T-cell (primary cell): Measurements from ENCODE around the gene UACA. TPM values are rescaled to one million over a fixed set of nuclear protein-coding genes. Genes with fewer than 3 reads are reported as not detected.
"Not testable (repeated sequence)": the region's sequence is repeated elsewhere in the genome, so short reads cannot be mapped to it uniquely, and the experiment has no call there.

Experiments
- ATAC-seq, 4 experiments: fragments of 200-7000 bp in 3 of 4; fragments of 150-1000 bp in 1 of 4; cut with Tn5 transposase; replicated peaks in 1 of 4; 1 replicate in 3 of 4; 2 replicates in 1 of 4; pipeline ENCODE4 v1.10.0; 2021; ENCODE audit warnings: moderate library complexity in 3 of 4, mild to moderate bottlenecking in 2 of 4, moderate number of reproducible peaks in 1 of 4
- CTCF ChIA-PET, 2 donors: fragments of 300-600 bp; sonication (Branson Sonifier 250); formaldehyde crosslinking; loops; one replicate each; lab custom pipeline; 2022; ENCODE audit warnings: antibody characterized with exemption in 2 of 2; lab: Charles Lee
- POLR2A ChIA-PET, 2 donors: fragments of 300-600 bp; sonication (Branson Sonifier 250); formaldehyde crosslinking; loops; one replicate each; lab custom pipeline; 2022; ENCODE audit warnings: antibody characterized with exemption in 2 of 2; lab: Charles Lee
- DNase-seq, 35 experiments: peaks; one replicate each; pipeline versions ENCODE4 v3.0.0 to v3.0.0-alpha.2; 2013 to 2023
- H3K27ac ChIP-seq: one replicate; pipeline ENCODE4 v1.5.1; 2013; ENCODE audit warnings: low read length
- H3K27me3 ChIP-seq, 2 experiments: replicated peaks in 1 of 2; 1 replicate in 1 of 2; 2 replicates in 1 of 2; pipeline versions ENCODE4 v1.6.1 to v1.7.0; 2013; ENCODE audit warnings: low read length in 1 of 2, mixed read lengths in 1 of 2; ENCODE audit not compliant: control insufficient read depth in 2 of 2, insufficient read depth in 2 of 2; ENCODE audit errors: extremely low read depth in 1 of 2
- H3K36me3 ChIP-seq, 2 donors: 1 replicate in 1 of 2; 2 replicates in 1 of 2; pipeline versions ENCODE4 v1.6.1 to v1.7.0; 2013; ENCODE audit warnings: low read length in 1 of 2; ENCODE audit not compliant: control insufficient read depth in 2 of 2, insufficient read depth in 1 of 2; ENCODE audit errors: extremely low read depth in 1 of 2
- H3K4me1 ChIP-seq, 2 experiments: 1 replicate in 1 of 2; 2 replicates in 1 of 2; pipeline versions ENCODE4 v1.6.1 to v1.7.0; 2013; ENCODE audit warnings: low read length in 2 of 2, mixed read lengths in 1 of 2; ENCODE audit not compliant: insufficient read depth in 2 of 2, control insufficient read depth in 1 of 2; ENCODE audit errors: extremely low read depth in 1 of 2
- H3K4me3 ChIP-seq, 2 donors: 1 replicate in 1 of 2; 2 replicates in 1 of 2; pipeline versions ENCODE4 v1.5.1 to v1.7.0; 2013; ENCODE audit warnings: mild to moderate bottlenecking in 2 of 2, low read length in 1 of 2, moderate library complexity in 1 of 2; ENCODE audit not compliant: control insufficient read depth in 1 of 2; ENCODE audit errors: extremely low read depth in 1 of 2
- H3K9me3 ChIP-seq: 2 replicates; pipeline ENCODE4 v1.7.0; 2013
- H3K27ac Mint-ChIP-seq, 2 donors: one replicate each; pipeline ENCODE4 v1.8.0; 2020 to 2021; ENCODE audit warnings: mild to moderate bottlenecking in 2 of 2, mixed read lengths in 2 of 2
- H3K27me3 Mint-ChIP-seq, 2 donors: one replicate each; pipeline ENCODE4 v1.8.0; 2021 to 2022; ENCODE audit warnings: mixed read lengths in 2 of 2
- H3K36me3 Mint-ChIP-seq: one replicate; pipeline ENCODE4 v1.8.0; 2021; ENCODE audit warnings: mixed read lengths
- H3K4me1 Mint-ChIP-seq, 3 donors: one replicate each; pipeline ENCODE4 v1.8.0; 2020 to 2022; ENCODE audit warnings: mixed read lengths in 3 of 3, mild to moderate bottlenecking in 1 of 3
- H3K4me3 Mint-ChIP-seq, 3 donors: one replicate each; pipeline ENCODE4 v1.8.0; 2020 to 2022; ENCODE audit warnings: mild to moderate bottlenecking in 3 of 3, mixed read lengths in 3 of 3, moderate library complexity in 3 of 3
- H3K9me3 Mint-ChIP-seq, 3 donors: one replicate each; pipeline ENCODE4 v1.8.0; 2020 to 2022; ENCODE audit warnings: mixed read lengths in 3 of 3
- WGBS: methylation state at CpG from one replicate; pipeline ENCODE4 v1.1.5; 2013; ENCODE audit warnings: missing lambda C conversion rate; ENCODE audit not compliant: insufficient coverage; 5-methylcytosine and 5-hydroxymethylcytosine counted together
- total RNA-seq, 35 experiments: library from RNA in 6 of 35; stranded (reverse) in 6 of 35; fragments of 120-200 nt in 1 of 35; gene quantifications; one replicate each; pipeline versions ENCODE4 v1.2.1 to v1.2.4 and lab custom pipeline; 2013 to 2026

Gene UACA
- total RNA-seq, 5 donors from 2014 or later (not counting 1 experiment from before 2014, with no cell fraction given) = 0.08 to 1.3 (median 0.70) TPM

DNA sequence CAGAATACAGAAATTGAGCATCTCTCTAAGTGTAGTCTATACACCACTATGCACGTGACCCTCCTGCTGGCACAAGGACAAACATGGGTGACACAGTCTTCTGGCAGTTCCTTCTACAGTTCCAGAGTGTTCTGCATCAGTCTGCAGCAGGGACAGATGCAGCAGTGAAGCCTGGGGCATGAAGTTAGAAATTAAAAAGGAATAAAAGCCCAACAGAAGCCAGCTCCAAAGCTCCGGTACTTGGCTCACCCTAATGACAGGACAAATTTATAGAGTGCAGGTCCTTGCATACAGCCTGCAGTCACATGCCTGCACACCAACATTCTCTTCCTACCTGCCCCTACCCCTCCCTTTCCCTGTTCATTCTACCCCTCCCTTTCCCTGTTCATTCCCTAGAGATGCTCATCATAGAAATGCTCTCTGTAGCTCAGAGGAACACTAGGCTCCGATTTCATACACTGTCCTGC, 15.0 kb downstream of the UACA start:
- H3K4me3 Mint-ChIP-seq = no peak overlapping the region
- ATAC-seq (no peak), DNase-seq (no peak)
- no peaks in the 10 kb centered on the region for H3K36me3 Mint-ChIP-seq
- Histone ChIP-seq H3K36me3 (no peaks in the 10 kb centered on the region), H3K9me3 (no peaks in the 10 kb centered on the region), H3K27me3 (peaks cover 0 to 2% of the 10 kb centered on the region in 2 experiments), H3K4me1 (peaks cover 0 to 5% of the 10 kb centered on the region in 2 experiments), H3K4me3 (no peak overlapping the region), H3K27ac (no peak overlapping the region)
- H3K9me3 Mint-ChIP-seq = no peaks in the 10 kb centered on the region
- H3K27me3 Mint-ChIP-seq = peaks cover 8% of the 10 kb centered on the region in 2 donors
- H3K27ac Mint-ChIP-seq = no peak overlapping the region
- POLR2A ChIA-PET = no interaction called here
- peaks cover 12 to 21% (median 17%) of the 10 kb centered on the region in 3 donors for H3K4me1 Mint-ChIP-seq
- 64% methylated on average over 1 of the region's 3 CpGs for WGBS
- CTCF ChIA-PET = interaction anchor here in 1 of 2 donors (1.3 kb wide), 1 partner anchor 26 kb away, joined by 3 read pairs; no protein-coding TSS in a partner anchor

DNA sequence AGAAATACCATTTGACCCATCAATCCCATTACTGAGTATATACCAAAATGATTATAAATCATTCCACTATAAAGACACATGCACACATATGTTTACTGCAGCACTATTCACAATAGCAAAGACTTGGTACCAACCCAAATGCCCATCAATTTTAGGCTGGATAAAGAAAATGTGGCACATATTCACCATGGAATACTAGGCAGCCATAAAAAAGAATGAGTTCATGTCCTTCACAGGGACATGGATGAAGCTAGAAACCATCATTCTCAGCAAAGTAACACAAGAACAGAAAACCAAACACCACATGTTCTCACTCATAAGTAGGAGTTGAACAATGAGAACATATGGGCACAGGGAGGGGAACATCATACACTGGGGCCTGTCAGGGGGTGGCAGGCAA, 16.8 kb downstream of the UACA start:
- H3K9me3 ChIP-seq, H3K27ac ChIP-seq, POLR2A ChIA-PET, H3K36me3 Mint-ChIP-seq, H3K27ac Mint-ChIP-seq, H3K4me3 Mint-ChIP-seq, H3K9me3 Mint-ChIP-seq, H3K4me3 ChIP-seq, H3K4me1 Mint-ChIP-seq, CTCF ChIA-PET, H3K36me3 ChIP-seq, DNase-seq, ATAC-seq, H3K27me3 Mint-ChIP-seq, H3K4me1 ChIP-seq, H3K27me3 ChIP-seq: not testable (repeated sequence)

DNA sequence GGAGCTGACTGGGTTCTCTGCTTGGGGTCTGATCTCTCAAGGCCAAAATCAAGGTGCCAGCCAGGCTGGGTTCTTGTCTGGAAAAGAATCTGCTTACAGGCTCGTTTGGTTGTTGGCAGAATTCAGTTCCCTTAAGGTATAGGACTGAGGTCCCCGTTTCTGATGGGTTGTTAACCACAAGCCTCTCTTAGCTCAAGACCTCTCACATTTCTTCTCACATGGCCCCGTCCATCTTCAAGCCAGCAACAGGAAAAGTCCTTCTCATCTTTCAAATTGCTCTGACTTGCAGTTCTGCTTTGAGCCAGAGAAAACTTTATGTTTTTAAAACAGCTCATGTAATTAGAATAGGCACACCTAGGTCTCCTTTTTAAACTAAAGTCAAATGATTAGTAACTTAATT, 20.4 kb downstream of the UACA start:
- no peaks in the 10 kb centered on the region for H3K4me1 Mint-ChIP-seq
- no peak overlapping the region for H3K27ac Mint-ChIP-seq
- Histone ChIP-seq H3K4me3 (no peak overlapping the region), H3K27ac (no peak overlapping the region), H3K4me1 (no peaks in the 10 kb centered on the region), H3K36me3 (no peaks in the 10 kb centered on the region), H3K27me3 (peaks cover 0 to 6% of the 10 kb centered on the region in 2 experiments), H3K9me3 (no peaks in the 10 kb centered on the region)
- ChIA-PET CTCF (interaction anchor here in 1 of 2 donors (0.6 kb wide), 1 partner anchor 1009 kb away, joined by 3 read pairs; no protein-coding TSS in a partner anchor), POLR2A (interaction anchor here in 1 of 2 donors (0.7 kb wide), 1 partner anchor 1337 kb away, joined by 4 read pairs; no protein-coding TSS in a partner anchor)
- ATAC-seq = no peak
- no peak for DNase-seq
- H3K4me3 Mint-ChIP-seq = no peak overlapping the region
- H3K9me3 Mint-ChIP-seq = no peaks in the 10 kb centered on the region
- peaks cover 8 to 15% of the 10 kb centered on the region in 2 donors for H3K27me3 Mint-ChIP-seq
- WGBS = no CpG with 5 or more reads among the region's 3 CpGs
- no peaks in the 10 kb centered on the region for H3K36me3 Mint-ChIP-seq

DNA sequence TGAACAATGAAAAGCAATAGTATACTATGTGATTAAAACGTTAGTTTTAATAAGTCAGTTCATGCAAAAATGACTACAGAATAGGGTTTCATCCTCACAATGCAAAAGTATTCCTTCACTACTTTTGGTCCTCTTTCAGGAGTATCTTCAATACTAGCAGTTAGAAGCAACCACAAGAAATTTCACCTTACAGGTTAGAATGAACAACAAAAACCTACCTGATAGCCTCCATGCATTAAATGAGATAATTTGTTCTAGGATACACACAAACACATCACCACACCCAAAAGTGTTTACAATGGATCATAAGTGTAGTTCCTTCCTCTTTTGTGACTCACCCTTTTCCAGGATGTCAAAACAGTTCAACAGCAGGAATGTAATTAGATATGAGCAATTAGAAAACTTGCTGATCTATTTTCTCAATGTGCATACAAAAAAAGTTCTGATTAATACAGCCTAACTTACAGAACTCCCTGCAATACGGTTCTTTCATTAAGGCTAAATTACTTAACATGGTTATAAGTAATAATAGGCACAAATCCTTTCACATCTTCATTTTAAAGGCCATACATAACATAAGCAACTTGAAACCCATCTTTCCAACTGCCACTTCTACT, 21.6 kb downstream of the UACA start:
- Mint-ChIP-seq H3K9me3 (no peaks in the 10 kb centered on the region), H3K27me3 (peaks cover 8 to 15% of the 10 kb centered on the region in 2 donors), H3K4me1 (no peaks in the 10 kb centered on the region), H3K4me3 (no peak overlapping the region), H3K36me3 (no peaks in the 10 kb centered on the region), H3K27ac (no peak overlapping the region)
- no peak overlapping the region for H3K4me3 ChIP-seq
- ATAC-seq (no peak), DNase-seq (no peak)
- H3K9me3 ChIP-seq = no peaks in the 10 kb centered on the region
- ChIA-PET CTCF (no interaction called here), POLR2A (no interaction called here)
- WGBS = no CpG with 5 or more reads among the region's 2 CpGs
- no peak overlapping the region for H3K27ac ChIP-seq
- H3K4me1 ChIP-seq = no peaks in the 10 kb centered on the region
- no peaks in the 10 kb centered on the region for H3K36me3 ChIP-seq
- peaks cover 0 to 6% of the 10 kb centered on the region in 2 experiments for H3K27me3 ChIP-seq

DNA sequence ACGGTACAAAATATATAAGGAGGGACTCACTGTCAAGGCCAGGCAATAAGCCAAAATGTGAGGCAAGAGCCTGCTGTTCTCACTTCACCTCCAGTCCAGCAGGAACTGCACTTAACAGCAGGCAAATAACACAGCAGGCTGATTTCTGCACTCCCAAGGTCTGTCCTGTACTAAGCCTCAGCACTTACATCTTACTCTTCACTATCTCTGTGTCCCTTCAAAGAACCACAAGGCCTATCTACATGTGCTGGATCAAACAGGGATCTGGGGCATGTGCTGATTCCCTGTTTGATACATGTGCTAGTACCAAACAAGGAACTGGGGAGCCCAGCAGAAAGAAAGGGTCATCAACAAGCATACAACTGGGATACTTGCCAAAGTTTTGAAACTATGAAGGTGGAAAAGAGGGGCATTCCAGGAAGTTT, 22.2 kb downstream of the UACA start:
- Mint-ChIP-seq H3K36me3 (no peaks in the 10 kb centered on the region), H3K4me3 (no peak overlapping the region), H3K4me1 (no peaks in the 10 kb centered on the region), H3K27me3 (peaks cover 8 to 9% of the 10 kb centered on the region in 2 donors), H3K9me3 (no peaks in the 10 kb centered on the region), H3K27ac (no peak overlapping the region)
- ATAC-seq (no peak), DNase-seq (no peak)
- Histone ChIP-seq H3K9me3 (no peaks in the 10 kb centered on the region), H3K36me3 (no peaks in the 10 kb centered on the region), H3K4me3 (no peak overlapping the region), H3K4me1 (no peaks in the 10 kb centered on the region), H3K27me3 (peaks cover 0 to 10% of the 10 kb centered on the region in 2 experiments), H3K27ac (no peak overlapping the region)
- ChIA-PET POLR2A (no interaction called here), CTCF (no interaction called here)
- WGBS = no CpG with 5 or more reads among the region's 1 CpG

DNA sequence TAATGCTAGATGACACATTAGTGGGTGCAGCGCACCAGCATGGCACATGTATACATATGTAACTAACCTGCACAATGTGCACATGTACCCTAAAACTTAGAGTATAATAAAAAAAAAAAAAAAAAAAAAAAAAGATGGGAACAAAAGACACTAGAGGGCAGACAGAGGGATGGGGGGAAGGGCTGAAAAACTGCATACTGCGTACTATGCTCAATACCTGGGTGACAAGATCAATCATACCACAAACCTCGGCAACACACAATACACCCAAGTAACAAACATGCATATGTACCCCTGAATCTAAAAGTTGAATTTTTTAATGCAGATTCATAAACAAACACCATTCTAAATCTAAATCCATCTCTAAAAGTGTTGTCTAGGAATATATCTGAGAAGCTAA, 28.3 kb downstream of the UACA start:
- POLR2A ChIA-PET, H3K9me3 Mint-ChIP-seq, H3K27me3 ChIP-seq, H3K27ac ChIP-seq, H3K4me3 ChIP-seq, H3K36me3 ChIP-seq, DNase-seq, H3K27me3 Mint-ChIP-seq, H3K27ac Mint-ChIP-seq, ATAC-seq, CTCF ChIA-PET, H3K4me1 ChIP-seq, H3K4me1 Mint-ChIP-seq, H3K36me3 Mint-ChIP-seq, H3K9me3 ChIP-seq, H3K4me3 Mint-ChIP-seq: not testable (repeated sequence)
- WGBS = no CpG with 5 or more reads among the region's 3 CpGs
